ENCODE measurements around the gene ALDH1L1. TPM values are rescaled to one million over a fixed set of nuclear protein-coding genes. Genes with fewer than 3 reads are reported as not detected.

ALDH1L1 gene
- total RNA-seq, 1 experiment from 2014 or later = 0.36 TPM

GRCh38 chr3:126100634-126101301, 79.6 kb downstream of the ALDH1L1 start:
- CTCF ChIA-PET = no interaction called here

GRCh38 chr3:126100269-126100633, 80.1 kb downstream of the ALDH1L1 start:
- Histone ChIP-seq H3K36me3 (ENCODE audit: control insufficient read depth, insufficient read depth, low read length) (no peaks in the 10 kb centered on the region), H3K27ac (ENCODE audit: low read length) (no peak overlapping the region), H3K4me1 (ENCODE audit: control insufficient read depth, insufficient read depth, low read length) (no peaks in the 10 kb centered on the region), H3K4me3 (ENCODE audit: low read depth in 2 of 2, low read length in 2 of 2) (no peak overlapping the region), H3K9me3 (ENCODE audit: control insufficient read depth, insufficient read depth, low read depth, low read length) (no peaks in the 10 kb centered on the region), H3K27me3 (ENCODE audit: control insufficient read depth, insufficient read depth, low read length) (no peaks in the 10 kb centered on the region)
- no TSS peak for BruUV-seq (replicated peaks)
- POLR2A ChIA-PET = no interaction called here
- intact Hi-C loops (cut with micrococcal nuclease; ENCODE audit: unreplicated experiment) = no loop called here
- in situ Hi-C loops (cut with HindIII; ENCODE audit: low pct_unique_long_range_greater_than_20kb, low sequenced_read_pairs) = no loop called here
- ATAC-seq (no peak), DNase-seq (ENCODE audit: low read depth, low spot score) (no peak)
- TF ChIP-seq SIN3A (IDR thresholded peaks at IDR 0.05; ENCODE audit: borderline replicate concordance, insufficient read depth, low read depth, low read length) (no peak), REST (IDR thresholded peaks at IDR 0.05; ENCODE audit: insufficient read depth in 1 of 2, low read depth in 2 of 2, low read length in 1 of 2) (no peak), TCF7L2 (IDR thresholded peaks at IDR 0.05; ENCODE audit: low read depth, low read length) (no peak), POLR2AphosphoS5 (IDR thresholded peaks at IDR 0.05; ENCODE audit: low read depth, low read length) (no peak), CTCF (IDR thresholded peaks at IDR 0.05) (no peak)
- CTCF ChIA-PET = no interaction called here

More at GRCh38 chr3:126100634-126101301, 79.6 kb downstream of the ALDH1L1 start:
- Histone ChIP-seq H3K4me1 (ENCODE audit: control insufficient read depth, insufficient read depth, low read length) (no peaks in the 10 kb centered on the region), H3K27me3 (ENCODE audit: control insufficient read depth, insufficient read depth, low read length) (no peaks in the 10 kb centered on the region), H3K9me3 (ENCODE audit: control insufficient read depth, insufficient read depth, low read depth, low read length) (no peaks in the 10 kb centered on the region), H3K27ac (ENCODE audit: low read length) (no peak overlapping the region), H3K4me3 (ENCODE audit: low read depth in 2 of 2, low read length in 2 of 2) (no peak overlapping the region), H3K36me3 (ENCODE audit: control insufficient read depth, insufficient read depth, low read length) (no peaks in the 10 kb centered on the region)
- intact Hi-C loops (cut with micrococcal nuclease; ENCODE audit: unreplicated experiment) (no loop called here), in situ Hi-C loops (cut with HindIII; ENCODE audit: low pct_unique_long_range_greater_than_20kb, low sequenced_read_pairs) (no loop called here)
- no TSS peak for BruUV-seq (replicated peaks)
- TF ChIP-seq TCF7L2 (IDR thresholded peaks at IDR 0.05; ENCODE audit: low read depth, low read length) (no peak), CTCF (IDR thresholded peaks at IDR 0.05) (no peak), SIN3A (IDR thresholded peaks at IDR 0.05; ENCODE audit: borderline replicate concordance, insufficient read depth, low read depth, low read length) (no peak), POLR2AphosphoS5 (IDR thresholded peaks at IDR 0.05; ENCODE audit: low read depth, low read length) (no peak), REST (IDR thresholded peaks at IDR 0.05; ENCODE audit: insufficient read depth in 1 of 2, low read depth in 2 of 2, low read length in 1 of 2) (no peak)
- POLR2A ChIA-PET = no interaction called here
- DNase-seq (ENCODE audit: low read depth, low spot score) (no peak), ATAC-seq (no peak)
